ENCODE data around the gene TRAK1.
A peak's percentile ranks its signal among the peaks of the same experiment; 100 is the strongest.

The TRAK1 gene

GRCh38 chr3:42210726-42211125 is 119.6 kb downstream of the TRAK1 start:
- TF ChIP-seq CTCF (IDR thresholded peaks at IDR 0.05; ENCODE audit: low read depth, low read length, missing control alignments) = no peak
- Histone ChIP-seq H3K27ac (no peak overlapping the region), H3K36me3 (replicated peaks) (peaks cover 25% of the 10 kb centered on the region), H3K4me3 (ENCODE audit: low read depth, low read length) (no peak overlapping the region), H3K27me3 (replicated peaks) (no peaks in the 10 kb centered on the region)
- in situ Hi-C loops (cut with HindIII; ENCODE audit: low pct_ligation_motif_present, low sequenced_read_pairs) = no loop called here
- no peak for DNase-seq

GRCh38 chr3:42213417-42213816 is 122.3 kb downstream of the TRAK1 start:
- Histone ChIP-seq H3K36me3 (replicated peaks) (peaks cover 27% of the 10 kb centered on the region), H3K27ac (no peak overlapping the region), H3K4me3 (ENCODE audit: low read depth, low read length) (no peak overlapping the region), H3K27me3 (replicated peaks) (no peaks in the 10 kb centered on the region)
- DNase-seq = no peak
- in situ Hi-C loops (cut with HindIII; ENCODE audit: low pct_ligation_motif_present, low sequenced_read_pairs) = no loop called here
- no peak for TF ChIP-seq CTCF (IDR thresholded peaks at IDR 0.05; ENCODE audit: low read depth, low read length, missing control alignments)

GRCh38 chr3:42214064-42214463 is 122.9 kb downstream of the TRAK1 start:
- Histone ChIP-seq H3K27ac (no peak overlapping the region), H3K4me3 (ENCODE audit: low read depth, low read length) (no peak overlapping the region), H3K36me3 (replicated peaks) (peaks cover 22% of the 10 kb centered on the region), H3K27me3 (replicated peaks) (no peaks in the 10 kb centered on the region)
- TF ChIP-seq CTCF (IDR thresholded peaks at IDR 0.05; ENCODE audit: low read depth, low read length, missing control alignments) = no peak
- in situ Hi-C loops (cut with HindIII; ENCODE audit: low pct_ligation_motif_present, low sequenced_read_pairs) = no loop called here
- no peak for DNase-seq

GRCh38 chr3:42214565-42215283 is 123.6 kb downstream of the TRAK1 start:
- Histone ChIP-seq H3K4me3 (ENCODE audit: low read depth, low read length) (no peak overlapping the region), H3K36me3 (replicated peaks) (peaks cover 19% of the 10 kb centered on the region), H3K27me3 (replicated peaks) (no peaks in the 10 kb centered on the region), H3K27ac (no peak overlapping the region)
- no peak for DNase-seq
- in situ Hi-C loops (cut with HindIII; ENCODE audit: low pct_ligation_motif_present, low sequenced_read_pairs) = no loop called here
- TF ChIP-seq CTCF (IDR thresholded peaks at IDR 0.05; ENCODE audit: low read depth, low read length, missing control alignments) = peak; percentile 11

GRCh38 chr3:42216302-42216701 is 125.1 kb downstream of the TRAK1 start:
- H3K36me3 ChIP-seq (replicated peaks) = peaks cover 15% of the 10 kb centered on the region

More at GRCh38 chr3:42216302-42216701, 125.1 kb downstream of the TRAK1 start:
- H3K4me3 ChIP-seq (ENCODE audit: low read depth, low read length) = no peak overlapping the region
- TF ChIP-seq CTCF (IDR thresholded peaks at IDR 0.05; ENCODE audit: low read depth, low read length, missing control alignments) = no peak
- in situ Hi-C loops (cut with HindIII; ENCODE audit: low pct_ligation_motif_present, low sequenced_read_pairs) = no loop called here
- H3K27ac ChIP-seq = no peak overlapping the region
- DNase-seq = no peak
- H3K27me3 ChIP-seq (replicated peaks) = no peaks in the 10 kb centered on the region
